H9 (cell line): Measurements from ENCODE around the gene REEP3. TPM values are rescaled to one million over a fixed set of nuclear protein-coding genes. Genes with fewer than 3 reads are reported as not detected.

Experiments used
- DNase-seq: peaks from one replicate; pipeline ENCODE4 v3.0.0-alpha.2; 2017
- H2AFZ ChIP-seq: one replicate; pipeline ENCODE4 v1.6.1; 2013; ENCODE audit warnings: mild to moderate bottlenecking, low read length, control low read depth, moderate library complexity
- H2AK5ac ChIP-seq: 2 replicates; pipeline ENCODE4 v1.6.1; 2013; ENCODE audit warnings: low read length, control low read depth, mixed read lengths; ENCODE audit not compliant: insufficient read length
- H2BK120ac ChIP-seq: one replicate; pipeline ENCODE4 v1.6.1; 2013; ENCODE audit warnings: low read depth, mild to moderate bottlenecking, low read length, control low read depth, inconsistent platforms; ENCODE audit not compliant: poor library complexity, severe bottlenecking
- H2BK12ac ChIP-seq: 2 replicates; pipeline ENCODE4 v1.6.1; 2013; ENCODE audit warnings: low read length, control low read depth, mixed read lengths, low read depth; ENCODE audit not compliant: insufficient read length
- H2BK15ac ChIP-seq: 2 replicates; pipeline ENCODE4 v1.6.1; 2013; ENCODE audit warnings: low read depth, low read length, control low read depth
- H2BK20ac ChIP-seq: one replicate; pipeline ENCODE4 v1.6.1; 2013; ENCODE audit warnings: low read depth, mild to moderate bottlenecking, low read length, control low read depth, inconsistent platforms; ENCODE audit not compliant: poor library complexity, severe bottlenecking
- H2BK5ac ChIP-seq: 2 replicates; pipeline ENCODE4 v1.6.1; 2013; ENCODE audit warnings: low read length, control low read depth, mixed read lengths; ENCODE audit not compliant: insufficient read length
- H3K14ac ChIP-seq: 2 replicates; pipeline ENCODE4 v1.6.1; 2013; ENCODE audit warnings: low read length, control low read depth; ENCODE audit not compliant: insufficient read depth
- H3K18ac ChIP-seq: 2 replicates; pipeline ENCODE4 v1.6.1; 2013; ENCODE audit warnings: low read depth, mild to moderate bottlenecking, mixed read lengths, low read length, control low read depth; ENCODE audit not compliant: insufficient read length
- H3K23ac ChIP-seq: 2 replicates; pipeline ENCODE4 v1.6.1; 2013; ENCODE audit warnings: low read length, control low read depth, mixed read lengths, low read depth; ENCODE audit not compliant: insufficient read length
- H3K23me2 ChIP-seq: 2 replicates; pipeline ENCODE4 v1.6.1; 2013; ENCODE audit warnings: low read depth, mild to moderate bottlenecking, mixed read lengths, low read length, control low read depth; ENCODE audit not compliant: insufficient read length, poor library complexity, severe bottlenecking
- H3K27ac ChIP-seq: 2 replicates; pipeline ENCODE4 v1.5.1; 2013; ENCODE audit warnings: low read length, control low read depth, mixed read lengths, low read depth; ENCODE audit not compliant: insufficient read length
- H3K27me3 ChIP-seq: 2 replicates; pipeline ENCODE4 v1.6.1; 2013; ENCODE audit warnings: low read length, control low read depth, inconsistent platforms; ENCODE audit not compliant: insufficient read depth
- H3K4ac ChIP-seq: 2 replicates; pipeline ENCODE4 v1.6.1; 2013; ENCODE audit warnings: low read depth, mild to moderate bottlenecking, control low read depth, inconsistent platforms, low read length, moderate library complexity
- H3K4me1 ChIP-seq: 2 replicates; pipeline ENCODE4 v1.6.1; 2013; ENCODE audit warnings: low read length, control low read depth, inconsistent platforms; ENCODE audit not compliant: insufficient read depth
- H3K4me2 ChIP-seq: 2 replicates; pipeline ENCODE4 v1.6.1; 2013; ENCODE audit warnings: low read length, control low read depth, mixed read lengths; ENCODE audit not compliant: insufficient read length, insufficient read depth
- H3K56ac ChIP-seq: 2 replicates; pipeline ENCODE4 v1.6.1; 2013; ENCODE audit warnings: low read depth, mild to moderate bottlenecking, mixed read lengths, low read length, control low read depth; ENCODE audit not compliant: insufficient read length
- H3K79me1 ChIP-seq: 2 replicates; pipeline ENCODE4 v1.6.1; 2013; ENCODE audit warnings: low read depth, mild to moderate bottlenecking, moderate library complexity, low read length, control low read depth, inconsistent platforms; ENCODE audit not compliant: insufficient read depth, poor library complexity, severe bottlenecking
- H3K79me2 ChIP-seq: 2 replicates; pipeline ENCODE4 v1.6.1; 2013; ENCODE audit warnings: low read length, control low read depth, inconsistent platforms; ENCODE audit not compliant: insufficient read depth
- H3K9ac ChIP-seq: 2 replicates; pipeline ENCODE4 v1.6.1; 2013; ENCODE audit warnings: low read length, control low read depth, mixed read lengths; ENCODE audit not compliant: insufficient read length; ENCODE audit errors: extremely low read depth
- H3K9me3 ChIP-seq: one replicate; pipeline ENCODE4 v1.6.1; 2013; ENCODE audit warnings: low read depth, low read length, inconsistent platforms; ENCODE audit not compliant: control insufficient read depth
- H3T11ph ChIP-seq: one replicate; pipeline ENCODE4 v1.6.1; 2013; ENCODE audit warnings: mild to moderate bottlenecking, low read length, control low read depth, inconsistent platforms
- H4K20me1 ChIP-seq: one replicate; pipeline ENCODE4 v1.6.1; 2013; ENCODE audit not compliant: control insufficient read depth, insufficient read length, insufficient read depth
- H4K5ac ChIP-seq: 2 replicates; pipeline ENCODE4 v1.6.1; 2013; ENCODE audit warnings: low read depth, mild to moderate bottlenecking, mixed read lengths, low read length, control low read depth; ENCODE audit not compliant: insufficient read length
- H4K8ac ChIP-seq: replicated peaks from 2 replicates; pipeline ENCODE4 v1.6.1; 2013; ENCODE audit warnings: low read length, control low read depth, mixed read lengths, low read depth; ENCODE audit not compliant: insufficient read length
- H4K91ac ChIP-seq: 2 replicates; pipeline ENCODE4 v1.6.1; 2013; ENCODE audit warnings: low read depth, mild to moderate bottlenecking, moderate library complexity, mixed read lengths, low read length, control low read depth; ENCODE audit not compliant: insufficient read length
- H3K27ac Mint-ChIP-seq, 3 experiments: 2 replicates in 2 of 3; 3 replicates in 1 of 3; pipeline ENCODE4 v1.8.0; 2020 to 2021; ENCODE audit warnings: mixed read lengths in 3 of 3, mild to moderate bottlenecking in 1 of 3, moderate library complexity in 1 of 3
- H3K27me3 Mint-ChIP-seq: 2 replicates; pipeline ENCODE4 v1.8.0; 2021; ENCODE audit warnings: low read depth, mild to moderate bottlenecking, moderate library complexity, mixed read lengths
- H3K36me3 Mint-ChIP-seq, 3 experiments: 2 replicates in 2 of 3; 3 replicates in 1 of 3; pipeline ENCODE4 v1.8.0; 2020 to 2021; ENCODE audit warnings: low read depth in 3 of 3, mixed read lengths in 3 of 3; ENCODE audit not compliant: insufficient read depth in 1 of 3
- H3K4me1 Mint-ChIP-seq, 2 experiments: 2 replicates each; pipeline ENCODE4 v1.8.0; 2020; ENCODE audit warnings: mixed read lengths in 2 of 2
- H3K4me3 Mint-ChIP-seq, 2 experiments: 2 replicates in 1 of 2; 3 replicates in 1 of 2; pipeline ENCODE4 v1.8.0; 2020 to 2021; ENCODE audit warnings: mild to moderate bottlenecking in 2 of 2, mixed read lengths in 2 of 2, moderate library complexity in 1 of 2
- H3K9me3 Mint-ChIP-seq, 2 experiments: 2 replicates in 1 of 2; 3 replicates in 1 of 2; pipeline ENCODE4 v1.8.0; 2020; ENCODE audit warnings: mild to moderate bottlenecking in 2 of 2, mixed read lengths in 2 of 2, moderate library complexity in 1 of 2
- CTCF ChIP-seq: fragments of 200-600 bp; sonication (generic); conservative IDR thresholded peaks from 3 replicates; pipeline ENCODE4 v1.8.0; 2021; ENCODE audit warnings: antibody characterized with exemption, mild to moderate bottlenecking
- WGBS: extraction: QIAGEN DNeasy Blood & Tissue Kit; methylation state at CpG from one replicate; pipeline ENCODE4 v1.1.7; 2013; ENCODE audit warnings: missing lambda C conversion rate, low lambda C conversion rate, mixed read lengths; ENCODE audit not compliant: insufficient read length; ENCODE audit errors: extremely low coverage; 5-methylcytosine and 5-hydroxymethylcytosine counted together
- total RNA-seq: library from RNA; stranded (reverse); gene quantifications from 2 replicates; pipeline ENCODE4 v1.2.1, GENCODE V29; 2021

Gene REEP3
- total RNA-seq, 1 experiment from 2014 or later, result 21.4 TPM

- Mint-ChIP-seq H3K27ac (no peak overlapping the region; a peak in 1 of 7 replicates), H3K4me1 (peaks cover 7 to 13% of the 10 kb centered on the region in 2 experiments; a peak in 3 of 4 replicates), H3K27me3 (no peaks in the 10 kb centered on the region), H3K4me3 (no peak overlapping the region), H3K9me3 (no peaks in the 10 kb centered on the region), H3K36me3 (no peaks in the 10 kb centered on the region)
- H3K18ac ChIP-seq, result no peak overlapping the region
- no peak overlapping the region for H3K23ac ChIP-seq
- no peak overlapping the region for H3K14ac ChIP-seq
- H2AK5ac ChIP-seq, result no peak overlapping the region
- H3K27me3 ChIP-seq, result no peaks in the 10 kb centered on the region
- no peaks in the 10 kb centered on the region for H4K20me1 ChIP-seq
- no peak overlapping the region for H2BK15ac ChIP-seq
- H4K91ac ChIP-seq, result no peak overlapping the region
- H3K79me1 ChIP-seq, result no peaks in the 10 kb centered on the region
- H3K4me2 ChIP-seq, result no peak overlapping the region
- no peak overlapping the region for H2BK120ac ChIP-seq
- H2AFZ ChIP-seq, result no peak overlapping the region
- H4K5ac ChIP-seq, result no peak overlapping the region
- H3K23me2 ChIP-seq, result no peaks in the 10 kb centered on the region
- no CpG with 5 or more reads among the region's 5 CpGs for WGBS
- H3T11ph ChIP-seq, result no peak overlapping the region
- peaks cover 2% of the 10 kb centered on the region; the same call in 1 of the 2 replicates for H3K4me1 ChIP-seq
- no peaks in the 10 kb centered on the region for H3K9me3 ChIP-seq
- no peak overlapping the region for H3K56ac ChIP-seq
- no peaks in the 10 kb centered on the region for H3K79me2 ChIP-seq
- H2BK5ac ChIP-seq, result no peak overlapping the region
- no peak overlapping the region for H2BK20ac ChIP-seq
- H2BK12ac ChIP-seq, result no peak overlapping the region
- H3K27ac ChIP-seq, result no peak overlapping the region
- H3K4ac ChIP-seq, result no peak overlapping the region
- no peak overlapping the region for H4K8ac ChIP-seq
- H3K9ac ChIP-seq, result no peak overlapping the region
- no peak for DNase-seq
- no peak for TF ChIP-seq CTCF
Observed at GRCh38 chr10:63641799-63642198, 120.6 kb downstream of the REEP3 start.
